Measurements from ENCODE around the gene PDLIM4.

PDLIM4 gene

DNA sequence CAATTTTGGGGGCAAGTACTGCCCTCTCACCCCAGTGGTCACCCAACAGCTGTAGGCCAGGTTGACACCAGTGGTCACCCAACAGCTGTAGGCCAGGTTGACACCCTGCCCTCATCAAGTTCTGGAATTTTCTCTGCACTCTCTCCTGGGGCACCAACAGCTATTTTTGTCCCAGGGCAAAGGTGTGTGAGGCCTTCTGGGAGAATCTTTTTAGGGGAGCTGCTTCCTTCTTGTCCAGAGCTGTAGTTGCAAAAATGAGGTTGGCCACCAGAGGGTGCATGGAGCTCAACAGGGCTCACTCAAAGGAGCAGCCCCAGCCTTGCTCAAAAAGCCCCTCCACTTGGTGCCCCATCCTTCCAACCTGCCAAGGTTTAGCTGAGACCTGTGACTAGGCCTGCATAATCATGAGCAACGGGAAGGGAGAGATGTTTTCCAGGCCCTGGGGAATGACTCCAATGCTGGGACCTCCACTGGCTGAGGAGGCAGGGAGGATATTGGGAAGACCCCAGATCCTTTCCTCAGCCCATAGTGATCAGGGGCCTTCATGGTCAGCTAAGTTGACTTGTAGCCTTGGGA is 19.2 kb upstream of the PDLIM4 start:
- TF ChIP-seq, protein P1, sequence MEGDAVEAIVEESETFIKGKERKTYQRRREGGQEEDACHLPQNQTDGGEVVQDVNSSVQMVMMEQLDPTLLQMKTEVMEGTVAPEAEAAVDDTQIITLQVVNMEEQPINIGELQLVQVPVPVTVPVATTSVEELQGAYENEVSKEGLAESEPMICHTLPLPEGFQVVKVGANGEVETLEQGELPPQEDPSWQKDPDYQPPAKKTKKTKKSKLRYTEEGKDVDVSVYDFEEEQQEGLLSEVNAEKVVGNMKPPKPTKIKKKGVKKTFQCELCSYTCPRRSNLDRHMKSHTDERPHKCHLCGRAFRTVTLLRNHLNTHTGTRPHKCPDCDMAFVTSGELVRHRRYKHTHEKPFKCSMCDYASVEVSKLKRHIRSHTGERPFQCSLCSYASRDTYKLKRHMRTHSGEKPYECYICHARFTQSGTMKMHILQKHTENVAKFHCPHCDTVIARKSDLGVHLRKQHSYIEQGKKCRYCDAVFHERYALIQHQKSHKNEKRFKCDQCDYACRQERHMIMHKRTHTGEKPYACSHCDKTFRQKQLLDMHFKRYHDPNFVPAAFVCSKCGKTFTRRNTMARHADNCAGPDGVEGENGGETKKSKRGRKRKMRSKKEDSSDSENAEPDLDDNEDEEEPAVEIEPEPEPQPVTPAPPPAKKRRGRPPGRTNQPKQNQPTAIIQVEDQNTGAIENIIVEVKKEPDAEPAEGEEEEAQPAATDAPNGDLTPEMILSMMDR (IDR thresholded peaks at IDR 0.05; ENCODE audit: insufficient read depth, low read depth, low read length, missing control alignments), result peak; percentile 81
- H3K4me3 ChIP-seq (ENCODE audit: low read depth, low read length), result no peak overlapping the region
- peak; percentile 79 for DNase-seq (ENCODE audit: low read depth)

DNA sequence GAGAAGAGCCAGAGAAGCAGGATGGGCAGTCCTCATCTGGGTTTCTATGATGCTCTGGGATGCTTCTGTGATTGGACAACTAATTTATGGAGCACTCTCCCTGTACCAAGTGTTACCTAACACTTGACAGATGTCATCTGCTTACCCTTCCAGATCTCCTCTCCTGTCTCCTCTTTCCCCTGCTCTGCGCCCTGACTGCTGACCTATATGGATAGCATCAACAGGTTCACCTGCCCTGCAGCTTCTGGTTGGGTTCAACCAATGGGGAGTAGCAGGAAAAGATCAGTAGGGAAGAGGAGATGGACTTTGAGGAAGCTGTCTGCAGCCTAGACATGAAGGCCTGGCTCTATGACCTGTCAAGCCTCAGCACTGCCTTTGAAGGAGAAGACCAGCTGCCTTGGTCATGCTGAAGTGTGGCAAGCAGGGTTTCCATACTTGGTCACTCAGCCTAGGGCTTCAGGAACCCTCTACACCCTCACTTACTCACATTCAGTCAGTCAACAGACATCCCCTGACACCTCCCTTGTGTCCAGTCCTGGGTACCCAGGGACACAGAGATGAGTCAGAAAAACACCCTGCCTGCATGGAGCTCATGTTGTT is 18.5 kb upstream of the PDLIM4 start:
- no peak overlapping the region for H3K4me3 ChIP-seq (ENCODE audit: low read depth, low read length)
- no peak for DNase-seq (ENCODE audit: low read depth)

DNA sequence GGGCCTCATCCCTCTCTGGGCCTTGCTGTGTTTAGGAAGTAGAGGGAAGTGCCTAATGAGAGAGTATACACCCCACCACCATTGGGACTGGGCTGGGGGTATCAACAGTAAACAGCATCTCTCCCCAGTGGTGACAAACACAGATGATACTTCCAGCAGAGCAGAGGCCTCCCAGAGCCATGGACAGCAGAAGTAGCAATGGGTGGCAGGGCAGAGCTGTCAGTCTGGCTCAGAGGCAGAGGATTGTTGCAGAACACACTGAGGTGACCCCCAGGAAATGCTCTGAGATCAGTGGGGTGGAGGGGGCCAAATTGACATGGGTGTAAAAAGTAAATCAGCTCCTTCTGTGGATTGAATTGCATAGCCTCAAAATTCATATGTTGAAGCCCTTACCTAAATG is 17.7 kb upstream of the PDLIM4 start:
- TF ChIP-seq, protein P1 (IDR thresholded peaks at IDR 0.05; ENCODE audit: insufficient read depth, low read depth, low read length, missing control alignments), result no peak
- no peak for DNase-seq (ENCODE audit: low read depth)
- H3K4me3 ChIP-seq (ENCODE audit: low read depth, low read length), result no peak overlapping the region

More for the DNA sequence above, 18.5 kb upstream of the PDLIM4 start:
- TF ChIP-seq, protein P1 (IDR thresholded peaks at IDR 0.05; ENCODE audit: insufficient read depth, low read depth, low read length, missing control alignments), result no peak

DNA sequence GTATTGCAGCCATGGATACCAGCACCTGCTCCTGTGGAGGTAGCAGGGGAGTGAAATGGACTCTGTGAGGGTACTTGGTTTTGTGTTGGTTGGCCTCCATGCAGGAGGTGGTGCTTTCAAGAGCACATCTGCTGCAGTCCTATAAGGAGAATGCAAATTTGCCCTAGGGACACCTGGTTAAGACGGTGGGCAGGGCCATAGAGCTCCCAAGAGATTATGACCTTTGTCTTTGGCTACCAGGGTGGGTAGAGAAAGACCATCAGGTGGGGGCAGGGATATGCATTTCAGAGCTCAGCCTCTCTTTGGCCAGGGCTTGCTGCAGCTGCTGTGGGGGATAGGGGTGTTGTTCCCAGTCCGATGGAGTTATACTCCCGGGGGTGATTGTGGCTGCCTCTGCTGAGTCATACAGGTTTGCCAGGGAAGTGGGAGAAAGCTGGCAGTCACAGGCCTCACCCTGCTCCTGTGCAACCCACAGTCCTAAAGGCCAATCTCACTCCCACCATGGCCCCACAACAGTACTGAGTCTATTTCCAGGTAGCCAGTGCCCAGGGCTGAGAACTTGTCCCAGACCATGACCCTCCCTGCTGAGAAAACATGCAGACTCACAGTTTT is 14.0 kb upstream of the PDLIM4 start:
- no peak for DNase-seq (ENCODE audit: low read depth)
- H3K4me3 ChIP-seq (ENCODE audit: low read depth, low read length), result no peak overlapping the region
- TF ChIP-seq, protein P1 (IDR thresholded peaks at IDR 0.05; ENCODE audit: insufficient read depth, low read depth, low read length, missing control alignments), result no peak

DNA sequence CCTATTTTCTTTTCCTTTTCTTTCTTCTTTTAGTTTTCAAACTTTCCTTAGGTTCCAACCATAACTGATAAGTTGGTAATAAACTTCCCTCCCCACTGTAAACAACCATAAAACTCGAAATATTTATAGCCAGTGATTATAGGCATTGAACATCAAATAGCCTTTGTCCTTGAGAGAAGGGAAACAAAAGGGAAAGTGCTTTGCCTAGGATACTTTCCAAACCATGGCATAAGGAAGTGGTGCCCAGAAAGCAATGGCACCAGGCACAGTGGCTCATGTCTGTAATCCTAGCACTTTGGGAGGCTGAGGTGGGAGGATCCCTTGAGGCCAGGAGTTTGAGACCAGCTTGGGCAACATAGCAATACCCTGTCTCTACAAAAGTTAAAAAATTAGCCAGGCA is 11.9 kb upstream of the PDLIM4 start:
- TF ChIP-seq, protein P1 (IDR thresholded peaks at IDR 0.05; ENCODE audit: insufficient read depth, low read depth, low read length, missing control alignments), result no peak
- H3K4me3 ChIP-seq (ENCODE audit: low read depth, low read length), result no peak overlapping the region
- no peak for DNase-seq (ENCODE audit: low read depth)

DNA sequence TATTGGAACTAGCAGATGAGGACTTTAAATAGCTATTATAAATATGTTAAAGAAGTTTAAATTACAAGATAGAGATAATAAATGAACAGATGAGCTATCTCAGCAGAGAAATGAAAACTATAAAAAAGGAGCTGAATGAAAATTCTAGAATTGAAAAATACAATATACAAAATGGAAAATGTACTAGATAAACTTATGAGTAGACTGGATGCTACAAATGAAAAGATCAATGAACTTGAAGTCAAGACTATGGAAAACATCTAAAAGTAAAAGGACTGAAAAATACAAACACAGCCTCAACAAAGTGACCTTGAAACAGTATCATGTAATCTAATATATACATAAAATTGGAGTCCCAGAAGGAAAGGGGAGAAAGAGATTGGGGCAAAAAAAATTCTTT is 10.7 kb upstream of the PDLIM4 start:
- TF ChIP-seq, protein P1 (IDR thresholded peaks at IDR 0.05; ENCODE audit: insufficient read depth, low read depth, low read length, missing control alignments), result no peak
- no peak for DNase-seq (ENCODE audit: low read depth)
- H3K4me3 ChIP-seq (ENCODE audit: low read depth, low read length), result no peak overlapping the region

All from GM12865 (cell line).